Right forelimb (tissue), 1 donor: ENCODE data around the gene ACE.
"Not testable (repeated sequence)": the region's sequence is repeated elsewhere in the genome, so short reads cannot be mapped to it uniquely, and the experiment has no call there.

Experiments used
- DNase-seq: peaks from one replicate; pipeline ENCODE4 v3.0.0-alpha.2; 2018

Gene ACE

DNA sequence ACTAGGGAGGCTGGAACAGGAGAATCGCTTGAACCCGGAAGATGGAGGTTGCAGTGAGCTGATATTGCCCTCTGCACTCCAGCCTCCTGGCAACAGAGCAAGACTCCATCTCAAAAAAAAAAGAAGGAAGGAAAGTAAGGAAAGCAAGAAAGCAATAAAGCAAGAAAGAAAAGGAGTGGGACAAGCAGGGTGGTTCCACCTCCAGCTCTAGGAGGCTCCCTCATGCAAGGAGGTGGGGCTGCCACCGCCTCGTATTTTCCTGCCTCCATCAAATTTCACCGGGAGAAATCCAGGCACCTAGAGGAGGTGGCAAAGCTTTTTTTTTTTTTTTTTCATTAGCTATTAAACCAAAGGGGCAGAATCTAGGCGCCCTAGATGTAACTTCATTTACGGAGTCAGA is 31.8 kb upstream of the ACE start:
- no peak for DNase-seq

- DNase-seq = no peak
These were observed 31.3 kb upstream of the ACE start for GRCh38 chr17:63445571-63445953.

- DNase-seq = peak; percentile 84
These were observed 30.7 kb upstream of the ACE start, which contains the start of gene CYB561 for GRCh38 chr17:63445954-63446752. Gene CYB561 (minus strand): TSS chr17:63446306. CDS start chr17:63437547, 8,759 bp downstream.

DNA sequence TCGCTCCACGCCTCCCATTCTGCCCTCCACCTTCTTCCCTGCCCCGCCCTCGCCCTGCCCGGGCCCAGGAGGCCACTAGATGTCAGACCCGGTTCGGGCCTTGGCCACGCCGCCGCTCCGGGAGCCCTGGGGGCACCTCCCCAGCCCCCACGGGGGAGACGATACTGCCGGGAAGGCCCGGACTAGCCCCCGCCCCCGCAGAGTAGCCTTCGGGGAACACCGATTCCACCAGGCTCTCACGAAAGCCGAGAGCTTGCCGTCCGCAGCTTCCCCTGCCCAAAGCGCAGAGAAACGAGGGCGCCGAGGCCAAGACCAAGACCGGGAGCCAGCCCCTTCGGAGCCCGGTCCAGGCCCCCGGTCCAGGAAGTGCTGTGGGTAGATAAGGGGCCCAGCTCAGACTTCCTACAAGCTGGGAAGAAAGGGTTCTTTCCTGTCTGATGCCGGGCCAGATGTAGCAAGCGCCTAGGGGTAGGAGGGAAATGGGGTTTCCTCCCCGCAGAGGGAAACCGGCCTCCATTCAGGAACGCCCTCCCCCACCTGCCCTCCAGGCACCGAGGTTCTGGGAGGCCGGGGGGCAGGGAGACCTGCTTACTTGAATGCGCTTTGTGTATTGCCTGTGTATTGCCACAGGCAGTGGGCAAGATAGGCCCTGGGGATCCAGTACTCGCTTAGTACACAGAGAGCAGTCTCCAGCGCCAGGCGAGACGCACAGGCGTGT is 29.9 kb upstream of the ACE start:
- DNase-seq = peak; percentile 67

GRCh38 chr17:63447471-63448009 is 29.3 kb upstream of the ACE start:
- no peak for DNase-seq

GRCh38 chr17:63448655-63449054 is 28.2 kb upstream of the ACE start:
- peak; percentile 31 for DNase-seq

DNA sequence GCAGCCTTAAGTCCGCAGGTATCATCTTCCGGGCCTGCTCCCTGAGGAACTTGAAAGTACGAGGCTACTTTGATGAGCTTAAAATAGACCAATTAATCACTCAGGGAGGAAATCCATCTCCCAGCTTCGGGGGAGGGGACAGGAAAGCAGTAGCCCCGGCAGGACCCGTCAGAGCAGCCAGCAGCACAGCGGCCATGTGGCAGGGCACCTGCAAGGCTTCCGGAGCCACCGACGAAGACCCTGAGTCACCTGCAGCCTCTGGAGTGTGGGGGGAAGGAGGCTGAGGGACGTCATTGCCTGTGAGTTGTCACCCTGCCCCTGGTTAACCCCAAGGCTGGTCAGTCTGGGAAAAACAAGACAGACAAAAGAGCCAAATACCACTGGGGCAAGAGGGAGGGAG is 26.3 kb upstream of the ACE start:
- DNase-seq = peak; percentile 40

DNA sequence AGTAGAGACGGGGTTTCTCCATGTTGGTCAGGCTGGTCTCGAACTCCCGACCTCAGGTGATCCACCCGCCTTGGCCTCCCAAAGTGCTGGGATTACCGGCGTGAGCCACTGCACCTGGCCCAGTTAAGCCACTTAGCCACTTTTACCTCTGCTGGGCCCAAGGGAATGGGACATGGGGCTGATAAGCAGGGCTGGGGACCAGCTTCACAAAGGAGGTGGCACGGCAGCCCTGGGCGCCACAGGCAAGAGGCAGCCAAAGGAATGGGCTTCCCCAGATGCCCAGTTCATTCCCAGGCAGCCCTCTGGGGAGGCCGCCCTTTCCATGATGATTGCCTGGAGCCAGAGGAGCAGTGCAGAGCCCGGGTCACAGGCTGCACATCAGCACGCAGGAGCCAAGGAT is 25.7 kb upstream of the ACE start:
- DNase-seq = peak; percentile 19

GRCh38 chr17:63452046-63452961 is 24.6 kb upstream of the ACE start:
- peak; percentile 28 for DNase-seq

DNA sequence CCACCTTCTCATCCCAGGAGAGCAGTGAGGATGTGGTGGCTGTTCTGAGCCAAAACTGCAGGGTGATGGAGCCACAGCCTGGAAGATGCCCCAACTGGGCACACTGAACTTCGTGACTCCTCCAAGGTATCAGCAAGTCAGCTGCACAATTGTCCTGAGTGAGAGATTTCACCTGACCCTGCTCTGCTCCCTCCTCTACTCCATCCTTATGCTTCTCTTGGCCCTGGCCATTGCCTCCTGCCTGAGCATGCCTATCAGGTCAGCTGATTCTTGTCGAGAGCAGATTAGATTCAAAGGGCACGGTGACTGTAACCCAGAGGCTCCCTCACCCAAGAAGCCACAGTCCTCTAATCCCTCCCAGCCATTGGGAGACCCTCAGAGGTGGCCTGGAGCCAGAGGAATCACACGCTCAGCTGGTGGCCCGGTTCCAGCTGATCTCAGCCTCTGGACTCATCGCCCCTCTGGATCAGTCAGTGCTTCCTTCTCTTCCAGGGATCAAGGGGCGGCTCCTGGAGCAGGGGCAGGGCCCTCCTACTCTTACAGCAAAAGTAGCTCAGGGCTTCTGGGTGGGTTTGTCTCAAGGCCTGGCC is 23.8 kb upstream of the ACE start:
- DNase-seq = peak; percentile 26

DNA sequence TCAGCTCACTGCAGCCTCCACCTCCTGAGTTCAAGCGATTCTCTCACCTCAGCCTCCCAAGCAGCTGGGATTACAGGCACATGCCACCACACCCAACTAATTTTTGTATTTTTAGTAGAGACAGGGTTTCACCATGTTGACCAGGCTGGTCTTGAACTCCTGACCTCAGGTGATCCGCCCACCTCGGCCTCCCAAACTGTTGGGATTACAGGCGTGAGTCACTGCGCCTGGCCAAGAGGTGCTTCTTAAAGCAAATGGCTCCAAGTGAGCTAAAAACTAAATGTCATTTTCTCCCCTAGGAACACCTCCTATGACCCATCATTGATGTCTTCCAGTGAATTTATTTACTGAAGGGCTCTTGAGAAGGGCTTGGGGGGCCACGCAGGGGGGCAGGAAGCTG is 22.5 kb upstream of the ACE start:
- not testable (repeated sequence) for DNase-seq

- DNase-seq = no peak
These were observed 21.9 kb upstream of the ACE start for GRCh38 chr17:63454915-63455314.

DNA sequence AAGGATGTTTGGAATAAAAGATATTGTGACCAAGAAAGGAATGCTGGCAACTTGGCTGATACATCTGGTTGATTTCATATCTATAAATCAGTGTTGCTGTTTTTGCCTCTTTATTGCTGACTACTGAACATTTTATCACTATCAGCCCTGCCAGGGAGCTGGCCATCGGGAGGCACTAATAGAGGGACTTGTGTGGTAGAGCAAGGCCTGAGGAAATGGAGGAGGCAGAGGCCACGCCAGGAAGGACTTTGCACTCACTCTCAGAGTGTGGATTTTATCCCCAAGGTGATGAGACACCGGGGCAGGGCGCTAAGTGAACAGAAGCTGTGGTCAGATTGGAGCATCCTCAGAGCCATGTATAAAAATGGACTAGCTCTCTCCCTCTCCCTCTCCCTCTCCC is 21.4 kb upstream of the ACE start:
- DNase-seq = no peak

- DNase-seq = no peak
These were observed 18.4 kb upstream of the ACE start for GRCh38 chr17:63458478-63458877.

DNA sequence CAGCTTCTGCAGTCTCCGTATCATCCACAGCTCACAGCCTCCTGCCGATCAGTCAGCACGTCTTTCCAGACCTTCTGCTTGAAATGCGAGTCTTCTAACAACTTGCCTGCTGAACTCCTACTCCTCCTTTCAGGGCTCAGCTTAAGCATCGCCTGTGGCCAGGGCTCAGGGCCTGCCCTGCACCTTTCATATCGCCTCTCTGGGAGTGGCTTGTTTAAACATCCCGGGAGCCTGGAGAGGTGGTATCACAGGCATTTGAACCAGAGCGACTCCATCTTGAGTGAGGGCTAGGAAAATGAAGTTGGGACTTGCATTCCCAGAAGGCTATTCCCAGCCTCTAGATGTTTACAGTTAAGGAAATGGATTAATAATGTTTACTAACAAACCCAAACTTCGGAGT is 16.8 kb upstream of the ACE start:
- DNase-seq = no peak

DNA sequence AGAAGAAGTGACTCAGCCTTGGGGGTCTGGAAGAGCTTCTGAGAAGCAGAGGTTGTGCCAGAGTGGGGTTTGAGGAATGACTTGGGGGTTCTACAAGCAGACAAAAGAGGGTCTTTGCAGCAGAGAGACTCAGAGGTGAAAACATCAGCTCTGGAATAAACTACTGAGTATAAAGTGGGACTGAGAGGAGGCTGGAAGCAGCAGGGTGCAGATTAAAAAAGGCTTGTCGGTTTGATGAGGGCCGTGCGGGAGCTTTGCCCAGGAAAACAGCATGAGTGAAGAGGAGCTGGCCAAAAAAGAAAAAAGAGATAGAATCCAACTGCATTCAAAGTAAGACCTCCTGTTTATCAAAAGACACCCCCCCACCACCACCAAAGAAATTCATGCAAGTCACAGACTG is 13.1 kb upstream of the ACE start:
- no peak for DNase-seq

DNA sequence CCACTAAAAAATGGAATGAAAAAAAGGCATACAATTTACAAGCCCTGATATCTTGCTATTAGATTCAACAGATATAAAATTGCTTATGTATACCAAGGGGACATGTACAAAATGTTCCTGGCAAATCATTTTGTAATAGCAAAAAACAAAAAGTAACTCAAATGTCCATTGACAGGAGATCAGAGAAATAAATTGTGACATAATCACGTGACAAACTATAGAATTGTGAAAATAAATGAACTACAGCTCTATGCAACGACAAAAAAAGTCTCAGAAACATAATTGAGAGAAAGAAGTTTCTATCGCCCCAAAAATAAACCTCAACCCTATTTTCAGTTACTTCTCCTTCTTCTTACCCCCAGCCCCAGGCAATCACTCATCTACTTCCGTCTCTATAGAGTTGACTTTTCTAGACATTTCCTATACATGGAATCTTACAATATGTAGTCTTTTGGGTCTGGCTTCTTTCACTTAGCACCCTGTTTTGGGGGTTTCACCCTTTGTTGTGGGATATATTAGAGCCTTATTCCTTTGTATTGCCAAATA is 12.1 kb upstream of the ACE start:
- DNase-seq = no peak

DNA sequence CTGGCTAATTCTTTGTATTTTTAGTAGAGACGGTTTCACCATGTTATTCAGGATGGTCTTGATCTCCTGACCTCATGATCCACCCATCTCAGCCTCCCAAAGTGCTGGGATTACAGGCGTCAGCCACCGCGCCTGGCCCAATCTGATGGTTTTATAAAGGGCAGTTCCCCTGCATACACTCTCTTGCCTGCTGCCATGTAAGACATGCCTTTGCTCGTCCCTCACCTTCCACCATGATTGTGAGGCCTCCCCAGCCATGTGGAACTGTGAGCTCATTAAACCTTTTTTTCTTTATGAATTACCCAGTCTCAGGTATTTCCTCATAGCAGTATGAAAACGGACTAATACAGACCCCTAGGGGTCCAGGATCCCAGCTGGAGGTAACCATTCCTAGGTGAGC is 8.8 kb upstream of the ACE start:
- not testable (repeated sequence) for DNase-seq

GRCh38 chr17:63474174-63474573 is 2.7 kb upstream of the ACE start:
- no peak for DNase-seq

- no peak for DNase-seq
These were observed 2.0 kb upstream of the ACE start for GRCh38 chr17:63474586-63475460.
